ENCODE results near the gene C1GALT1. TPM values are rescaled to one million over a fixed set of nuclear protein-coding genes. Genes with fewer than 3 reads are reported as not detected.

C1GALT1 gene
- total RNA-seq, 1 donor from 2014 or later = 48.8 TPM

GRCh38 chr7:7228967-7229366, 46.6 kb downstream of the C1GALT1 start:
- Mint-ChIP-seq H3K9me3 (no peaks in the 10 kb centered on the region), H3K27ac (peak overlapping the region; percentile 32), H3K27me3 (no peaks in the 10 kb centered on the region)

DNA sequence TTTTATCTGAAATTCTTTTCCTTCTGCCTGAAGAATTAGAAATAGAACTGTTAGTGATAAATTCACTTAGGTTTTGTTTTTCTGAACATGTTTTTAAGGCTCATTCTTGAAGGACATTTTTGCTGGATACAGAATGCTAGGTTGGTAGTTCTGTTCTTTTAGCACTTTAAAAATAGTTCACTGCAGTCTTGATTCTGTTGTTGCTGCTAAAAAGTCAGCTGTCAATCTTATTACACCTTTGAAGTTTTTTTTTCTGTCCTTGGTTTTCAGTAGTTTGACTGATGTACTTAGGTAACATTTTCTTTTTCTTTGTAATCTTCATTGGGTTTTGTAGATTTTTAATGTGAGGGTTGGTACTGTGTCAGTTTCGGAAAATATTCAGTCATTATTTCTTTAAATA, 48.7 kb downstream of the C1GALT1 start:
- DNase-seq (ENCODE audit: extremely low spot score, unreplicated experiment) = no peak
- Mint-ChIP-seq H3K9me3 (no peaks in the 10 kb centered on the region), H3K4me1 (ENCODE audit: unreplicated experiment) (peaks cover 9% of the 10 kb centered on the region), H3K4me3 (no peak overlapping the region), H3K27ac (no peak overlapping the region), H3K27me3 (no peaks in the 10 kb centered on the region), H3K36me3 (peaks cover 14% of the 10 kb centered on the region)
- TF ChIP-seq, protein P1, sequence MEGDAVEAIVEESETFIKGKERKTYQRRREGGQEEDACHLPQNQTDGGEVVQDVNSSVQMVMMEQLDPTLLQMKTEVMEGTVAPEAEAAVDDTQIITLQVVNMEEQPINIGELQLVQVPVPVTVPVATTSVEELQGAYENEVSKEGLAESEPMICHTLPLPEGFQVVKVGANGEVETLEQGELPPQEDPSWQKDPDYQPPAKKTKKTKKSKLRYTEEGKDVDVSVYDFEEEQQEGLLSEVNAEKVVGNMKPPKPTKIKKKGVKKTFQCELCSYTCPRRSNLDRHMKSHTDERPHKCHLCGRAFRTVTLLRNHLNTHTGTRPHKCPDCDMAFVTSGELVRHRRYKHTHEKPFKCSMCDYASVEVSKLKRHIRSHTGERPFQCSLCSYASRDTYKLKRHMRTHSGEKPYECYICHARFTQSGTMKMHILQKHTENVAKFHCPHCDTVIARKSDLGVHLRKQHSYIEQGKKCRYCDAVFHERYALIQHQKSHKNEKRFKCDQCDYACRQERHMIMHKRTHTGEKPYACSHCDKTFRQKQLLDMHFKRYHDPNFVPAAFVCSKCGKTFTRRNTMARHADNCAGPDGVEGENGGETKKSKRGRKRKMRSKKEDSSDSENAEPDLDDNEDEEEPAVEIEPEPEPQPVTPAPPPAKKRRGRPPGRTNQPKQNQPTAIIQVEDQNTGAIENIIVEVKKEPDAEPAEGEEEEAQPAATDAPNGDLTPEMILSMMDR (conservative IDR thresholded peaks at IDR 0.05) = no peak

More at GRCh38 chr7:7228967-7229366, 46.6 kb downstream of the C1GALT1 start:
- DNase-seq (ENCODE audit: extremely low spot score, unreplicated experiment) = no peak
- TF ChIP-seq, protein P1 (conservative IDR thresholded peaks at IDR 0.05) = no peak
- H3K4me3 Mint-ChIP-seq = no peak overlapping the region
- H3K36me3 Mint-ChIP-seq = peaks cover 7% of the 10 kb centered on the region
- peaks cover 4% of the 10 kb centered on the region for H3K4me1 Mint-ChIP-seq (ENCODE audit: unreplicated experiment)

DNA sequence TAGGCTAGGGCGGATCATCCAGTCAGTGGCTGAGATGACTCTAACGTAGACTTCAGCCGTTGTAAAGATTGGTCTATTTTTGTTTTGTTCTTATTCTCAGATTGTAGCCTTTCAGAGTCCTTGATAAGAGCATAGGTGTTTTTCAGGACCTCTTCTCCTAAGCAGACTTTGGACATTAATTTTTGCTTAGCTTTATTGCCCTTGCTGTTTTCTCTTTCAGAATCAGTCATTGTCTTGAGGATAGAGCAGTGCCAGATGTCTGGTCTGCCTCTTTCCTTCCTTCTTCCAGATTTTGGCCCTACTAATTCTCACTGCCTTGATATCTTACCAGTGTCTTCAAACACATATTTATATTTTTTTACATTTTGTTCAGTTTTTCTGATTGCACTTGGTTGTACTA, 49.5 kb downstream of the C1GALT1 start:
- Mint-ChIP-seq H3K9me3 (no peaks in the 10 kb centered on the region), H3K4me1 (ENCODE audit: unreplicated experiment) (peaks cover 10% of the 10 kb centered on the region), H3K4me3 (no peak overlapping the region), H3K36me3 (peaks cover 16% of the 10 kb centered on the region), H3K27ac (no peak overlapping the region), H3K27me3 (no peaks in the 10 kb centered on the region)
- TF ChIP-seq, protein P1 (conservative IDR thresholded peaks at IDR 0.05) = no peak
- DNase-seq (ENCODE audit: extremely low spot score, unreplicated experiment) = no peak

GRCh38 chr7:7235347-7235746, 53.0 kb downstream of the C1GALT1 start:
- Mint-ChIP-seq H3K4me1 (ENCODE audit: unreplicated experiment) (peaks cover 18% of the 10 kb centered on the region), H3K27ac (peak overlapping the region; percentile 32), H3K9me3 (no peaks in the 10 kb centered on the region), H3K4me3 (no peak overlapping the region), H3K27me3 (no peaks in the 10 kb centered on the region), H3K36me3 (peaks cover 24% of the 10 kb centered on the region)
- TF ChIP-seq, protein P1 (conservative IDR thresholded peaks at IDR 0.05) = no peak
- DNase-seq (ENCODE audit: extremely low spot score, unreplicated experiment) = no peak

DNA sequence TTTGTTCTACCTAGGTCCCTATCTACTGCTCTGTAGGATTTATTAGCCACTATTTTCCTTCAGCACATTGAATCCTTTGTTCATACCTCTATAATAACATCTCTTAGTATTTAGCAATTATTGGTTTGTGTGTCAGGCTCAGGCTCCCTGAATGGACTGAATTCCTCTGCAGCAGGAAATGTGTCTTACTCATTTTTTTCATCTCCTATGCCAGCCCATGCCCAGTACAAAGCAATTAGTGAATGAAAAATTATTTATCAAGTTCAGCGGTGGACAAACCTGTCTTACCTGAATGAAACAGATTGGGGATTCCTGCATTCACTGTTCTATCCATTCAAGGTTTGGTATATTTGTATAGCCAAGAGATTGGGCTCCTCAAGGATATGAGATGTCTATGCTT, 53.7 kb downstream of the C1GALT1 start:
- Mint-ChIP-seq H3K4me1 (ENCODE audit: unreplicated experiment) (peaks cover 18% of the 10 kb centered on the region), H3K27ac (peak overlapping the region; percentile 32), H3K4me3 (peak overlapping the region; percentile 67), H3K36me3 (peaks cover 24% of the 10 kb centered on the region), H3K9me3 (no peaks in the 10 kb centered on the region), H3K27me3 (no peaks in the 10 kb centered on the region)
- TF ChIP-seq, protein P1 (conservative IDR thresholded peaks at IDR 0.05) = no peak
- no peak for DNase-seq (ENCODE audit: extremely low spot score, unreplicated experiment)
